ENCODE measurements around the gene CD81. TPM values are rescaled to one million over a fixed set of nuclear protein-coding genes. Genes with fewer than 3 reads are reported as not detected.

Gene CD81
- total RNA-seq (ENCODE audit: low replicate concordance), result 166 and 536 TPM in 2 replicates

GRCh38 chr11:2376751-2377451, at the start of gene CD81:
TSS of gene CD81 (plus strand) at chr11:2377310. CDS start at chr11:2377550, 240 bp downstream.

GRCh38 chr11:2400069-2400761, 23.1 kb downstream of the CD81 start, which contains the start of gene TSSC4:
TSS of gene TSSC4 (plus strand) at chr11:2400750. CDS start at chr11:2402634, 1,884 bp downstream.

GRCh38 chr11:2443881-2444820, 67.0 kb downstream of the CD81 start, which contains the start of gene TRPM5:
TSS of gene TRPM5 (minus strand) at chr11:2444514. CDS start at chr11:2423036, 21,478 bp downstream.

GRCh38 chr11:2444821-2445745, 68.0 kb downstream of the CD81 start, which contains the start of gene KCNQ1:
TSS of gene KCNQ1 (plus strand) at chr11:2445008. CDS start at chr11:2445099, 91 bp downstream.

Other genes with a start within 250 kb of the CD81 start
- 0.12 and 0.83 TPM in 2 replicates for gene IGF2, start 237.9 kb upstream of the CD81 start, total RNA-seq (ENCODE audit: low replicate concordance)
- gene INS, start 216.1 kb upstream of the CD81 start, total RNA-seq (ENCODE audit: low replicate concordance), result not detected in 2 replicates
- not detected in 2 replicates for gene TH, start 205.5 kb upstream of the CD81 start, total RNA-seq (ENCODE audit: low replicate concordance)
- not detected in 2 replicates for gene ASCL2, start 106.7 kb upstream of the CD81 start, total RNA-seq (ENCODE audit: low replicate concordance)
- gene C11orf21, start 75.4 kb upstream of the CD81 start, total RNA-seq (ENCODE audit: low replicate concordance), result 0.08 TPM in 1 of 2 replicates, not detected in the other
- gene TSPAN32, start 75.3 kb upstream of the CD81 start, total RNA-seq (ENCODE audit: low replicate concordance), result 0.12 TPM in 1 of 2 replicates, not detected in the other
- gene TSSC4, start 23.4 kb downstream of the CD81 start, total RNA-seq (ENCODE audit: low replicate concordance), result 56.5 and 75.0 TPM in 2 replicates
- gene TRPM5, start 67.2 kb downstream of the CD81 start, total RNA-seq (ENCODE audit: low replicate concordance), result not detected in 2 replicates
- under 0.01 TPM in 1 of 2 replicates, not detected in the other for gene KCNQ1, start 67.7 kb downstream of the CD81 start, total RNA-seq (ENCODE audit: low replicate concordance)

All from smooth muscle cell of the coronary artery (primary cell).